ENCODE data around the gene CACNG4.

DNA sequence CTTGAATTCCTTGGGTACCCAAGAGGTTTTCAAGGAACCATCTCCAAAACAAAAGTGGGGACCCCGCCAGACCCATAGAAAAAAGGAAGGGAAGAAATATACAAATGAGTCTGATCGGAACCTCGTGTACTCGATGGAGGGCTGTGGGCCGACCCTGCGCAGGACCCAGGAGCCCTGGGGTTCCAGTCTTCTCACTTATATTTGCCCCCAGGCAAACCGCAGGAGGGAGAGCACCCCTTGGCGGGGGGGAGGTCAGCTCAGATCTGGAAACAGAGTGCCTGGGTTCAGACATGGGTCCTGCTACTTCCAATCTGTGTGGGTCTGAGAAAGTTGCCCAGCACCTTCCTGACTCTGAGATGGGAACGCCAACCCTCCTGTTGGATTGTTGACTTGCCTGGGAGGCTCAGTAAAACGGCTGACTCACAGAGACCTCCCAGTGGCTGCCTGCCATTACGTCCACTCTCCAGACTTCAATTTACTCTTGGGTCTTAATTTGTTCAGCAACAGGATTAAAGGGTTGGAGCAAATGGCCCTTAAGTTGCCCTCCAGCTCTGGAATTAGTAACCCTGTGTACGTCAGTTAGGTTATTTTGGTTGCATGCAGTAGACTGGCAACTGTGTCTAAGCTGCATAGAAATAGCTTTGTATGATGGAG, 24.9 kb upstream of the CACNG4 start:
- TF ChIP-seq EZH2 (IDR thresholded peaks at IDR 0.05; ENCODE audit: borderline replicate concordance, low read depth, low read length, severe bottlenecking) = no peak
- TF ChIP-seq, protein P1, sequence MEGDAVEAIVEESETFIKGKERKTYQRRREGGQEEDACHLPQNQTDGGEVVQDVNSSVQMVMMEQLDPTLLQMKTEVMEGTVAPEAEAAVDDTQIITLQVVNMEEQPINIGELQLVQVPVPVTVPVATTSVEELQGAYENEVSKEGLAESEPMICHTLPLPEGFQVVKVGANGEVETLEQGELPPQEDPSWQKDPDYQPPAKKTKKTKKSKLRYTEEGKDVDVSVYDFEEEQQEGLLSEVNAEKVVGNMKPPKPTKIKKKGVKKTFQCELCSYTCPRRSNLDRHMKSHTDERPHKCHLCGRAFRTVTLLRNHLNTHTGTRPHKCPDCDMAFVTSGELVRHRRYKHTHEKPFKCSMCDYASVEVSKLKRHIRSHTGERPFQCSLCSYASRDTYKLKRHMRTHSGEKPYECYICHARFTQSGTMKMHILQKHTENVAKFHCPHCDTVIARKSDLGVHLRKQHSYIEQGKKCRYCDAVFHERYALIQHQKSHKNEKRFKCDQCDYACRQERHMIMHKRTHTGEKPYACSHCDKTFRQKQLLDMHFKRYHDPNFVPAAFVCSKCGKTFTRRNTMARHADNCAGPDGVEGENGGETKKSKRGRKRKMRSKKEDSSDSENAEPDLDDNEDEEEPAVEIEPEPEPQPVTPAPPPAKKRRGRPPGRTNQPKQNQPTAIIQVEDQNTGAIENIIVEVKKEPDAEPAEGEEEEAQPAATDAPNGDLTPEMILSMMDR (IDR thresholded peaks at IDR 0.05; ENCODE audit: borderline replicate concordance, extremely low read depth, low read length, poor library complexity, severe bottlenecking) = no peak

Data from DND-41 (cell line).